ENCODE results near the gene MYRFL.

Gene MYRFL

GRCh38 chr12:69932676-69933552 lies 107.9 kb downstream of the MYRFL start:
- no peak overlapping the region for H3K4me3 ChIP-seq (ENCODE audit: low read depth, low read length)
- no peak for TF ChIP-seq CTCF (IDR thresholded peaks at IDR 0.05; ENCODE audit: low read depth, low read length, missing control alignments)
- peak; percentile 10 for DNase-seq (ENCODE audit: low read depth)

- TF ChIP-seq CTCF (IDR thresholded peaks at IDR 0.05; ENCODE audit: low read depth, low read length, missing control alignments), result no peak
- no peak overlapping the region for H3K4me3 ChIP-seq (ENCODE audit: low read depth, low read length)
- no peak for DNase-seq (ENCODE audit: low read depth)
Observed at GRCh38 chr12:69934011-69934410, 109.0 kb downstream of the MYRFL start.

GRCh38 chr12:69935651-69936100 lies 110.6 kb downstream of the MYRFL start:
- TF ChIP-seq CTCF (IDR thresholded peaks at IDR 0.05; ENCODE audit: low read depth, low read length, missing control alignments), result no peak
- H3K4me3 ChIP-seq (ENCODE audit: low read depth, low read length), result no peak overlapping the region
- no peak for DNase-seq (ENCODE audit: low read depth)

GRCh38 chr12:69936214-69936731 lies 111.2 kb downstream of the MYRFL start:
- no peak for TF ChIP-seq CTCF (IDR thresholded peaks at IDR 0.05; ENCODE audit: low read depth, low read length, missing control alignments)
- no peak for DNase-seq (ENCODE audit: low read depth)
- no peak overlapping the region for H3K4me3 ChIP-seq (ENCODE audit: low read depth, low read length)

GRCh38 chr12:69936766-69937165 lies 111.7 kb downstream of the MYRFL start:
- no peak overlapping the region for H3K4me3 ChIP-seq (ENCODE audit: low read depth, low read length)
- DNase-seq (ENCODE audit: low read depth), result no peak
- no peak for TF ChIP-seq CTCF (IDR thresholded peaks at IDR 0.05; ENCODE audit: low read depth, low read length, missing control alignments)

GRCh38 chr12:69947123-69947522 lies 122.1 kb downstream of the MYRFL start:
- no peak for TF ChIP-seq CTCF (IDR thresholded peaks at IDR 0.05; ENCODE audit: low read depth, low read length, missing control alignments)
- H3K4me3 ChIP-seq (ENCODE audit: low read depth, low read length), result no peak overlapping the region
- no peak for DNase-seq (ENCODE audit: low read depth)
